Measurements from ENCODE around the gene RDX. TPM values are rescaled to one million over a fixed set of nuclear protein-coding genes. Genes with fewer than 3 reads are reported as not detected.

RDX gene
- total RNA-seq, 2 donors from 2014 or later = 121 to 127 TPM

GRCh38 chr11:110161061-110161460, 135.4 kb downstream of the RDX start:
- Mint-ChIP-seq H3K27ac (no peak overlapping the region), H3K9me3 (no peaks in the 10 kb centered on the region), H3K4me3 (no peak overlapping the region), H3K4me1 (peaks cover 4% of the 10 kb centered on the region), H3K36me3 (ENCODE audit: low read depth) (peaks cover 18% of the 10 kb centered on the region), H3K27me3 (ENCODE audit: insufficient read depth) (no peaks in the 10 kb centered on the region)
- Histone ChIP-seq H3K9me3 (ENCODE audit: control insufficient read depth, low read length) (no peaks in the 10 kb centered on the region), H3K4me3 (ENCODE audit: low read length) (no peak overlapping the region), H3K9ac (ENCODE audit: extremely low read depth, low read length, poor library complexity, severe bottlenecking) (no peak overlapping the region), H3K27ac (ENCODE audit: low read depth, low read length) (no peak overlapping the region), H3K36me3 (ENCODE audit: control insufficient read depth, insufficient read depth, low read length) (peaks cover 26% of the 10 kb centered on the region), H3K27me3 (ENCODE audit: control insufficient read depth, insufficient read depth, low read length, poor library complexity, severe bottlenecking) (no peaks in the 10 kb centered on the region), H3K4me1 (ENCODE audit: control insufficient read depth, insufficient read depth, low read length) (no peaks in the 10 kb centered on the region)
- WGBS, 2 experiments (ENCODE audit: insufficient coverage in 1 of 2, insufficient read length in 1 of 2) = 93 to 96% methylated on average over 8 of the region's 9 CpGs
- no peak for DNase-seq
- no peak for TF ChIP-seq CTCF (conservative IDR thresholded peaks at IDR 0.05)

DNA sequence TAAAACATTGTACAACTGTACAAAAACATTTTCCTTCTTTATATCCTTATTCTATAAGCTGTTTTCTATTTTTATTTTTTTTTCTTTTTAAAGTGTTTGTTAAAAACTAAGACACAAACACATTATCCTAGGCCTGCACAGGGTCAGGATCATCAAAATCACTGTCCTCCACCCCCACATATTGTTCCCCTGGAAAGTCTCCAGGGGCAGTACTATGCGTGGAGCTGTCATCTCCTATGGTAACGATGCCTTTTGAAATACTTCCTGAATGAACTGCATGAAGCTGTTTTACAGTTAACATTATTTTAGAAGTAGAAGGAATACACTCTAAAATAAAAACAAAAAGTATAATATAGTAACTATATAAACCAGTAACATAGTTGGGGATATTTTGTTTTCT, 136.0 kb downstream of the RDX start:
- Histone ChIP-seq H3K27ac (ENCODE audit: low read depth, low read length) (no peak overlapping the region), H3K4me1 (ENCODE audit: control insufficient read depth, insufficient read depth, low read length) (no peaks in the 10 kb centered on the region), H3K27me3 (ENCODE audit: control insufficient read depth, insufficient read depth, low read length, poor library complexity, severe bottlenecking) (no peaks in the 10 kb centered on the region), H3K36me3 (ENCODE audit: control insufficient read depth, insufficient read depth, low read length) (peaks cover 26% of the 10 kb centered on the region), H3K9ac (ENCODE audit: extremely low read depth, low read length, poor library complexity, severe bottlenecking) (no peak overlapping the region), H3K9me3 (ENCODE audit: control insufficient read depth, low read length) (no peaks in the 10 kb centered on the region), H3K4me3 (ENCODE audit: low read length) (no peak overlapping the region)
- H3K4me1 Mint-ChIP-seq = peaks cover 4% of the 10 kb centered on the region
- 100% methylated on average over 2 of the region's 2 CpGs; no CpG with 5 or more reads in 1 of the 2 experiments for WGBS, 2 experiments (ENCODE audit: insufficient coverage in 1 of 2, insufficient read length in 1 of 2)
- TF ChIP-seq CTCF (conservative IDR thresholded peaks at IDR 0.05) = no peak
- H3K9me3 Mint-ChIP-seq = no peaks in the 10 kb centered on the region
- H3K27ac Mint-ChIP-seq = no peak overlapping the region
- H3K27me3 Mint-ChIP-seq (ENCODE audit: insufficient read depth) = no peaks in the 10 kb centered on the region
- H3K36me3 Mint-ChIP-seq (ENCODE audit: low read depth) = peaks cover 16% of the 10 kb centered on the region
- no peak overlapping the region for H3K4me3 Mint-ChIP-seq
- DNase-seq = no peak

- Histone ChIP-seq H3K9me3 (ENCODE audit: control insufficient read depth, low read length) (no peaks in the 10 kb centered on the region), H3K4me3 (ENCODE audit: low read length) (no peak overlapping the region), H3K36me3 (ENCODE audit: control insufficient read depth, insufficient read depth, low read length) (peaks cover 26% of the 10 kb centered on the region), H3K9ac (ENCODE audit: extremely low read depth, low read length, poor library complexity, severe bottlenecking) (no peak overlapping the region), H3K27ac (ENCODE audit: low read depth, low read length) (no peak overlapping the region), H3K27me3 (ENCODE audit: control insufficient read depth, insufficient read depth, low read length, poor library complexity, severe bottlenecking) (no peaks in the 10 kb centered on the region), H3K4me1 (ENCODE audit: control insufficient read depth, insufficient read depth, low read length) (no peaks in the 10 kb centered on the region)
- H3K9me3 Mint-ChIP-seq = no peaks in the 10 kb centered on the region
- DNase-seq = no peak
- peaks cover 11% of the 10 kb centered on the region for H3K36me3 Mint-ChIP-seq (ENCODE audit: low read depth)
- no peak for TF ChIP-seq CTCF (conservative IDR thresholded peaks at IDR 0.05)
- H3K4me3 Mint-ChIP-seq = no peak overlapping the region
- H3K4me1 Mint-ChIP-seq = peaks cover 4% of the 10 kb centered on the region
- H3K27ac Mint-ChIP-seq = no peak overlapping the region
- 100% methylated on average over 1 of the region's 3 CpGs; no CpG with 5 or more reads in 1 of the 2 experiments for WGBS, 2 experiments (ENCODE audit: insufficient coverage in 1 of 2, insufficient read length in 1 of 2)
- H3K27me3 Mint-ChIP-seq (ENCODE audit: insufficient read depth) = no peaks in the 10 kb centered on the region
Observed at GRCh38 chr11:110160016-110160415, 136.4 kb downstream of the RDX start.
